Heart left ventricle (tissue), 13 donors: ENCODE data around the gene KCNK13.

ENCODE experiments used
- CTCF ChIP-seq, 12 donors: fragments of 200-600 bp; sonication (generic) in 4 of 12; IDR thresholded peaks; one replicate each; pipeline versions ENCODE4 v1.5.0 to v1.8.0; 2018 to 2022; ENCODE audit warnings: antibody characterized with exemption in 12 of 12, mild to moderate bottlenecking in 5 of 12
- POLR2A ChIP-seq, 2 donors: fragments of 450-650 bp; IDR thresholded peaks; one replicate each; pipeline ENCODE4 v1.6.1; 2017; ENCODE audit warnings: antibody characterized with exemption in 2 of 2, mild to moderate bottlenecking in 2 of 2, moderate library complexity in 2 of 2
- donor health status: ischemic (EF 13 %, LVEDD 7.1; RV severe dilation, severe dysfunction).
- donor health status: DM: no; HTN: yes; CAD: no.
- donor health status: DM: no; HTN: no; CAD: no.
- donor health status: ischemic (EF 25% LVEDD 6.9; RV normal size, moderate dysfunction).
- donor health status: ischemic (EF 25% LVEDD 5.7; RV mildly dilated, moderate dysfunction).
- donor health status: ischemic (EF 35%, LVEDD 5.7; RV mildly dilated, moderate dysfunction).
- donor health status: nonischemic (EF 11% LVEDD 7.7; RV severe dilation, severe dysfunction).
- donor health status: DM: yes; HTN: yes; CAD: no.
- donor health status: PGD.
- donor health status: ischemic (EF 29% LVEDD 5.4; RV normal size, mild dysfunction).
- donor health status: nonischemic (EF 23%, LVEDD 6.1; RV moderate dilation, normal function).

GRCh38 chr14:90201344-90201743, 139.6 kb downstream of the KCNK13 start:
- TF ChIP-seq CTCF (IDR thresholded peaks at IDR 0.05) (no peak), POLR2A (IDR thresholded peaks at IDR 0.05) (no peak)
